ENCODE results near the gene MAGT1.
A peak's percentile ranks its signal among the peaks of the same experiment; 100 is the strongest.
"Not testable (repeated sequence)": the region's sequence is repeated elsewhere in the genome, so short reads cannot be mapped to it uniquely, and the experiment has no call there.

Gene MAGT1

GRCh38 chrX:77894921-77895886, at the start of gene MAGT1:
TSS of gene MAGT1 (minus strand) at chrX:77895435. CDS start at chrX:77895410, 25 bp downstream.
- TF ChIP-seq, protein P1, sequence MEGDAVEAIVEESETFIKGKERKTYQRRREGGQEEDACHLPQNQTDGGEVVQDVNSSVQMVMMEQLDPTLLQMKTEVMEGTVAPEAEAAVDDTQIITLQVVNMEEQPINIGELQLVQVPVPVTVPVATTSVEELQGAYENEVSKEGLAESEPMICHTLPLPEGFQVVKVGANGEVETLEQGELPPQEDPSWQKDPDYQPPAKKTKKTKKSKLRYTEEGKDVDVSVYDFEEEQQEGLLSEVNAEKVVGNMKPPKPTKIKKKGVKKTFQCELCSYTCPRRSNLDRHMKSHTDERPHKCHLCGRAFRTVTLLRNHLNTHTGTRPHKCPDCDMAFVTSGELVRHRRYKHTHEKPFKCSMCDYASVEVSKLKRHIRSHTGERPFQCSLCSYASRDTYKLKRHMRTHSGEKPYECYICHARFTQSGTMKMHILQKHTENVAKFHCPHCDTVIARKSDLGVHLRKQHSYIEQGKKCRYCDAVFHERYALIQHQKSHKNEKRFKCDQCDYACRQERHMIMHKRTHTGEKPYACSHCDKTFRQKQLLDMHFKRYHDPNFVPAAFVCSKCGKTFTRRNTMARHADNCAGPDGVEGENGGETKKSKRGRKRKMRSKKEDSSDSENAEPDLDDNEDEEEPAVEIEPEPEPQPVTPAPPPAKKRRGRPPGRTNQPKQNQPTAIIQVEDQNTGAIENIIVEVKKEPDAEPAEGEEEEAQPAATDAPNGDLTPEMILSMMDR (IDR thresholded peaks at IDR 0.05; ENCODE audit: borderline replicate concordance, insufficient read depth, low read depth, low read length) = no peak
- peak within 1 kb of the TSS; percentile 79 for H3K4me3 ChIP-seq (ENCODE audit: low read depth, low read length)

DNA sequence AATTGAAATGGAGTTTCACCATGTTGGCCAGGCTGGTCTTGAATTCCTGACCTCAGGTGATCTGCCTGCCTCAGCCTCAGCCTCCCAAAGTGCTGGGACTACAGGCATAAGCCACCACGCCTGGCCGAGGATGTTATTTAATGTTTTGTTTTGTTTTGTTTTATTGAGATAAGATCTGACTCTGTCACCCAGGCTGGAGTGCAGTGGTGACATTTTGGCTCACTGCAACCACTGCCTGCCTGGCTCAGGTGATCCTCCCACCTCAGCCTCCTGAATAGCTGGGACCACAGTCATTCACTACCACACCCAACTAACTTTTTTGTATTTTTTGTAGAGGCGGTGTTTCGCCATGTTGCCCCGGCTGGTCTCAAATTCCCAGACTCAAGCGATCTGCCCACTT, 49.8 kb upstream of the MAGT1 start:
- not testable (repeated sequence) for H3K4me3 ChIP-seq (ENCODE audit: low read depth, low read length)

GRCh38 chrX:77938083-77938680, 42.9 kb upstream of the MAGT1 start:
- no peak overlapping the region for H3K4me3 ChIP-seq (ENCODE audit: low read depth, low read length)
- TF ChIP-seq, protein P1 (IDR thresholded peaks at IDR 0.05; ENCODE audit: borderline replicate concordance, insufficient read depth, low read depth, low read length) = no peak

- TF ChIP-seq, protein P1 (IDR thresholded peaks at IDR 0.05; ENCODE audit: borderline replicate concordance, insufficient read depth, low read depth, low read length) = no peak
- no peak overlapping the region for H3K4me3 ChIP-seq (ENCODE audit: low read depth, low read length)
Measured at GRCh38 chrX:77937291-77937690, 42.1 kb upstream of the MAGT1 start.

DNA sequence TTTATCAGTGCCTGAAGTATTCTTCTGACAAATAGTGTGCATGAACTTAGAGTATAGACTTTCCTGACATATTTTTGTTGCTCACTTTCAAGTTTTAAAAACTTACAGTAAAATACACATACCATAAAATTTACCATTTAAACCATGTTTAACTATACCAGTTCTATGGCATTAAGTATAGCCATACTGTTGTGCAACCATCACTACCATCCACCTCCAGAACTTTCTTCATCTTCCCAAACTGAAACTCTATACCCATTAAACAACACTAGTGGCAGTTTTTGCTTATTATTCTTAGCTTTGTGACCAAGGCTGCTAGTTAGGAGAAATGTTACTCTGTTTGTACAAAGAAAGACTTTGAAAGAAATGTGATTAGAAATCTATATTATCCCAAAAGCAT, 41.1 kb upstream of the MAGT1 start:
- H3K4me3 ChIP-seq (ENCODE audit: low read depth, low read length) = no peak overlapping the region
- TF ChIP-seq, protein P1 (IDR thresholded peaks at IDR 0.05; ENCODE audit: borderline replicate concordance, insufficient read depth, low read depth, low read length) = no peak

DNA sequence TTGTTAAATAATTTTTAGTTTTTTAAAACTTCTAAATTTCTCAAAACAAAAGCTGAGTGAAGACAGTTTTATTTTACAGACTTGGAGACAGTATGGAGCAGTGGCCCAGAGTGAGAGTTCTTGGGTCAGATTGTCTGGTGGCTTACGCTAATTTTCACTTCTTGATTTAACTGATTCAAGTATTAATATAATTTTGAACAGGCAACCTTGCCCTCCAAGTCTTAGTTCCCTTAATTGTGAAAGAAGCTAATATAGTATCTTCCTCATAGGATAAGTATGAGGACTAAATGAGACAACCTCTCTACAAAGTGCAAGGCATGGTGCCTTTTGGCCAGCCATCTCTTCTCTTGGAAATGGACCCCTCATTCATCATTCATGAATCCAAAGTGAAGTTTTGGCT, 40.7 kb upstream of the MAGT1 start:
- TF ChIP-seq, protein P1 (IDR thresholded peaks at IDR 0.05; ENCODE audit: borderline replicate concordance, insufficient read depth, low read depth, low read length) = no peak

GRCh38 chrX:77930581-77930980, 35.3 kb upstream of the MAGT1 start:
- TF ChIP-seq, protein P1 (IDR thresholded peaks at IDR 0.05; ENCODE audit: borderline replicate concordance, insufficient read depth, low read depth, low read length) = no peak
- H3K4me3 ChIP-seq (ENCODE audit: low read depth, low read length) = no peak overlapping the region

More for the DNA sequence above, 40.7 kb upstream of the MAGT1 start:
- no peak overlapping the region for H3K4me3 ChIP-seq (ENCODE audit: low read depth, low read length)
